Kidney epithelial cell (primary cell): ENCODE results near the gene SLX4IP. TPM values are rescaled to one million over a fixed set of nuclear protein-coding genes. Genes with fewer than 3 reads are reported as not detected.

ENCODE experiments used
- DNase-seq: peaks from one replicate; pipeline ENCODE4 v3.0.0-alpha.2; 2010; ENCODE audit warnings: low read depth
- H3K27me3 ChIP-seq: 2 replicates; pipeline ENCODE4 v1.6.0; 2011; ENCODE audit warnings: low read length; ENCODE audit not compliant: control insufficient read depth, insufficient read depth
- H3K36me3 ChIP-seq: 2 replicates; pipeline ENCODE4 v1.5.1; 2011; ENCODE audit warnings: low read length; ENCODE audit not compliant: control insufficient read depth, insufficient read depth
- H3K4me3 ChIP-seq: 2 replicates; pipeline ENCODE4 v1.5.1; 2011; ENCODE audit warnings: low read depth, mild to moderate bottlenecking, control low read depth, low read length
- total RNA-seq: library from RNA; depleted of rRNA; stranded (reverse); fragments of >200 nt; gene quantifications from 2 replicates; pipeline ENCODE4 v1.2.3, GENCODE V29; 2015
- TF ChIP-seq, protein P1 (sequence below): IDR thresholded peaks from 2 replicates; pipeline ENCODE4 v1.5.1; 2011; ENCODE audit warnings: mild to moderate bottlenecking, moderate library complexity, low read length, control low read depth, inconsistent platforms; ENCODE audit not compliant: insufficient read depth, poor library complexity, severe bottlenecking

The SLX4IP gene
- total RNA-seq, 1 donor from 2014 or later: 5.8 TPM

GRCh38 chr20:10591946-10592521 lies 156.9 kb downstream of the SLX4IP start:
- TF ChIP-seq, protein P1, sequence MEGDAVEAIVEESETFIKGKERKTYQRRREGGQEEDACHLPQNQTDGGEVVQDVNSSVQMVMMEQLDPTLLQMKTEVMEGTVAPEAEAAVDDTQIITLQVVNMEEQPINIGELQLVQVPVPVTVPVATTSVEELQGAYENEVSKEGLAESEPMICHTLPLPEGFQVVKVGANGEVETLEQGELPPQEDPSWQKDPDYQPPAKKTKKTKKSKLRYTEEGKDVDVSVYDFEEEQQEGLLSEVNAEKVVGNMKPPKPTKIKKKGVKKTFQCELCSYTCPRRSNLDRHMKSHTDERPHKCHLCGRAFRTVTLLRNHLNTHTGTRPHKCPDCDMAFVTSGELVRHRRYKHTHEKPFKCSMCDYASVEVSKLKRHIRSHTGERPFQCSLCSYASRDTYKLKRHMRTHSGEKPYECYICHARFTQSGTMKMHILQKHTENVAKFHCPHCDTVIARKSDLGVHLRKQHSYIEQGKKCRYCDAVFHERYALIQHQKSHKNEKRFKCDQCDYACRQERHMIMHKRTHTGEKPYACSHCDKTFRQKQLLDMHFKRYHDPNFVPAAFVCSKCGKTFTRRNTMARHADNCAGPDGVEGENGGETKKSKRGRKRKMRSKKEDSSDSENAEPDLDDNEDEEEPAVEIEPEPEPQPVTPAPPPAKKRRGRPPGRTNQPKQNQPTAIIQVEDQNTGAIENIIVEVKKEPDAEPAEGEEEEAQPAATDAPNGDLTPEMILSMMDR: no peak
- no peaks in the 10 kb centered on the region for H3K36me3 ChIP-seq
- no peak for DNase-seq
- no peak overlapping the region for H3K4me3 ChIP-seq
- no peaks in the 10 kb centered on the region for H3K27me3 ChIP-seq

DNA sequence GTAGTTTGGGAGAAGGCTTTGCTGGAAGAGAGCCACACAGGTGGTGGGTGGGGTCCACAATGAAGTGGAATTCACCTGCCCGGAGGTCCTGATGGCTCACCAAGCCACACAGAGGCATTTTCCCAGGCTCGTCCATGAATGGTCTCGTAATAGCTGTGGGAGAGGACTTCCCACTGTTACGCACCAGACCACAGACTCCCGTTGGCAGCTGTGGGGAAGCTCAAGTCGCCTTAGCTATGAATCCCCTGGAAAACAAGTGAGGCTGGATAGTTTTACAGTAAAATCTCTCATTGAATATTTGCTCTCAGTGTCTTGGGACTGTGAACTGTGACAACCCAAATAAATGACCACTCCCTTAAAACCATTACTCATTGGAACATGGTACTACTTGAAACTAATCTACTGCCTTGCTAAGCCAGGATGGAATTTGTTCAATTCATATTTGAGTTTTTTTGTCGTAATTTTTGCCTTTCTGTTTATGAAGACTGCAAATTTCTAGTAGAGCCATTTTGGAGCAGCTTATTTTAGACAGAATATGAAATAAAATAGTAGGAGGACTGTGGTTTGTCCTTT lies 159.3 kb downstream of the SLX4IP start:
- DNase-seq: no peak
- H3K4me3 ChIP-seq: no peak overlapping the region
- TF ChIP-seq, protein P1: no peak
- no peaks in the 10 kb centered on the region for H3K27me3 ChIP-seq
- H3K36me3 ChIP-seq: no peaks in the 10 kb centered on the region

GRCh38 chr20:10595266-10595665 lies 160.2 kb downstream of the SLX4IP start:
- Histone ChIP-seq H3K4me3 (no peak overlapping the region), H3K36me3 (no peaks in the 10 kb centered on the region), H3K27me3 (no peaks in the 10 kb centered on the region)
- TF ChIP-seq, protein P1: no peak
- DNase-seq: no peak

DNA sequence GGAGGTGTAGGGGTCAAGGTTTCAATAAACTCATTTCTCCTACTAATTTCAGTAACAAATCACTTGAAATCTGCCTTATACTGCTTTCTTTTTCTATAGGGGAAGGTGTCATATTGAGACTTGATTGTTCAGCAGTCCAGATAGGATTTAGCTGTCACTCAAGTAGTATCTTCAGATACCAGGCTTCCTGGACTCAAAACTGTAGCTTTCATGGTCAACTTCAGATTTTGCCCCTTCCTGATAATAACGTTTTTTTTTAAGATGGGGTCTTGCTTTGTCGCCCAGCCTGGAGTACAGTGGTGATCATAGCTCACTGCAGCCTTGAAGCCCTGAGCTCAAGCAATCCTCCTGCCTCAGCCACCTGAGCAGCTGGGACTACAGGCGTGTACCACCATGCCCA lies 160.9 kb downstream of the SLX4IP start:
- Histone ChIP-seq H3K36me3 (no peaks in the 10 kb centered on the region), H3K27me3 (no peaks in the 10 kb centered on the region), H3K4me3 (no peak overlapping the region)
- no peak for DNase-seq
- TF ChIP-seq, protein P1: no peak

DNA sequence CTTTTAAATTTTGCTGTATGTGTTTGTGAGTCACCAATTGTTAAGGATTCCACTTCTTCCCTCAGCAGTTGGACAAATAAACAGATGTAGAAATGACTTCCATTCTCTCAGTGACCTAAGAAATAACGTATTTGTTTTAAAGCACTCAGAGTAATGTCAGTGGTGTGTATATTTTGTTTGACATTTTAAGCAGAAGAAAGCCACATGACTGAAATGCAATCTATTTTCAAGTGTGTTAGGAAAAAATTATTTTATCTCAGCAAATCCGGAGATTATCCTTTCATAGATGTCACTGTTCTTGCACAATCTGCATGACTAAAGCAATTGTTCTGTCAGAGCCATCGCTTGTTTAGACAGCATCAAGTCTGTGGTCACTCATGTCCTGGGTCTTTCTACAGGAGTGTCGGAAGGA lies 161.6 kb downstream of the SLX4IP start:
- Histone ChIP-seq H3K27me3 (no peaks in the 10 kb centered on the region), H3K4me3 (no peak overlapping the region), H3K36me3 (no peaks in the 10 kb centered on the region)
- no peak for DNase-seq
- TF ChIP-seq, protein P1: no peak

GRCh38 chr20:10597637-10598036 lies 162.5 kb downstream of the SLX4IP start:
- H3K4me3 ChIP-seq: no peak overlapping the region
- no peaks in the 10 kb centered on the region for H3K27me3 ChIP-seq
- no peak for DNase-seq
- TF ChIP-seq, protein P1: no peak
- H3K36me3 ChIP-seq: no peaks in the 10 kb centered on the region
